ENCODE measurements around the gene CAMK1D.

DNA sequence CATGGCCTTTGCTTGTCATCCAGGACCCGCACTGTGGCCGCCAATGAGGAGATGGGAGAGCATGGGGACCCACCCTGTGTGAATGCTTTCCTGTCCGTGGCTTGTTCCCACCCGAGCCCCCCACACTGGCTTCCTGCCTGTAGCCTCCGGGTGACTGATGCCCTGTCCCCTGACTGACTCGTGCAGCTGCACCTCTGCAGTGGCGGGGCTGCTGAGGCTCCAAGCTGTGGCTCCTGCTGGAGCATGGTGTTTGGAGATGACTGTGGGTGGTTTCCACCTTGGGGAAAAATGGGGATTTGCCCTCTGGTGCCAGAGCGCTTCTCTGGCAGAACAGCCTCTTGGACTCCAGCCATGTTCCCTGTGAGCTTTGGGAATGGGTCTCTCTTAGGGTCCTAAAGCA is 2.1 kb downstream of the CAMK1D start:
- no peak for TF ChIP-seq CTCF (IDR thresholded peaks at IDR 0.05)
- no peak for TF ChIP-seq POLR2A (IDR thresholded peaks at IDR 0.05)

Data from heart left ventricle (tissue), 13 donors.